MCF 10A (cell line): Measurements from ENCODE around the gene LGSN. TPM values are rescaled to one million over a fixed set of nuclear protein-coding genes. Genes with fewer than 3 reads are reported as not detected.
A peak's percentile ranks its signal among the peaks of the same experiment; 100 is the strongest.
"Not testable (repeated sequence)": the region's sequence is repeated elsewhere in the genome, so short reads cannot be mapped to it uniquely, and the experiment has no call there.

Experiments used
- BruUV-seq: library from RNA; stranded (reverse); fragments of 400-500 nt; replicated peaks from 2 replicates; lab custom pipeline; 2021; lab: Mats Ljungman, UMichigan
- CTCF ChIA-PET: fragments of 300-600 bp; sonication (Branson Sonifier 250); formaldehyde crosslinking; extraction: SDS; loops from one replicate; lab custom pipeline; 2021; ENCODE audit warnings: antibody characterized with exemption, inconsistent platforms; lab: Yijun Ruan, JAX
- POLR2A ChIA-PET: fragments of 300-600, 350-650 bp; sonication (Branson Sonifier 250); formaldehyde crosslinking; extraction: SDS; loops from one replicate; lab custom pipeline; 2020; ENCODE audit warnings: antibody characterized with exemption, inconsistent platforms; lab: Yijun Ruan, JAX
- DNase-seq: peaks from one replicate; pipeline ENCODE4 v3.0.0-alpha.2; 2018; ENCODE audit not compliant: unreplicated experiment
- H3K27ac Mint-ChIP-seq: one replicate; pipeline ENCODE4 v1.8.0; 2022; ENCODE audit warnings: mild to moderate bottlenecking, low read depth, mixed read lengths; ENCODE audit not compliant: unreplicated experiment
- H3K27me3 Mint-ChIP-seq: one replicate; pipeline ENCODE4 v1.8.0; 2022; ENCODE audit warnings: mixed read lengths; ENCODE audit not compliant: insufficient read depth, unreplicated experiment
- H3K36me3 Mint-ChIP-seq: one replicate; pipeline ENCODE4 v1.8.0; 2022; ENCODE audit warnings: mild to moderate bottlenecking, moderate library complexity, mixed read lengths; ENCODE audit not compliant: insufficient read depth, unreplicated experiment
- H3K4me1 Mint-ChIP-seq: one replicate; pipeline ENCODE4 v1.8.0; 2022; ENCODE audit warnings: mixed read lengths; ENCODE audit not compliant: insufficient read depth, unreplicated experiment
- H3K4me3 Mint-ChIP-seq: one replicate; pipeline ENCODE4 v1.8.0; 2022; ENCODE audit warnings: mild to moderate bottlenecking, moderate library complexity, mixed read lengths; ENCODE audit not compliant: unreplicated experiment
- H3K9me3 Mint-ChIP-seq: one replicate; pipeline ENCODE4 v1.8.0; 2022; ENCODE audit warnings: mixed read lengths; ENCODE audit not compliant: unreplicated experiment
- intact Hi-C: fragments of 100-400 bp; cut with micrococcal nuclease; formaldehyde crosslinking; loops from 2 replicates; pipeline ENCODE4 v1.14.1; 2022
- total RNA-seq: library from RNA; stranded (reverse); gene quantifications from 2 replicates; pipeline ENCODE4 v1.2.3, GENCODE V29; 2022

LGSN gene
- total RNA-seq, 1 experiment from 2014 or later: not detected

- CTCF ChIA-PET, POLR2A ChIA-PET, DNase-seq, H3K9me3 Mint-ChIP-seq, H3K4me3 Mint-ChIP-seq, H3K27ac Mint-ChIP-seq, H3K27me3 Mint-ChIP-seq, BruUV-seq, intact Hi-C loops, H3K36me3 Mint-ChIP-seq, H3K4me1 Mint-ChIP-seq: not testable (repeated sequence)
Observed at GRCh38 chr6:63227928-63228894, 91.6 kb downstream of the LGSN start.

GRCh38 chr6:63225987-63226386, 93.8 kb downstream of the LGSN start:
- H3K9me3 Mint-ChIP-seq, H3K27me3 Mint-ChIP-seq, H3K27ac Mint-ChIP-seq, H3K36me3 Mint-ChIP-seq, BruUV-seq, CTCF ChIA-PET, H3K4me3 Mint-ChIP-seq, H3K4me1 Mint-ChIP-seq, intact Hi-C loops: not testable (repeated sequence)
- POLR2A ChIA-PET: interaction anchor here (0.6 kb wide), 1 partner anchor 11 kb away, joined by 3 read pairs; no protein-coding TSS in a partner anchor
- DNase-seq: peak; percentile 11

Other genes starting within 250 kb of the LGSN start
- 0.23 and 0.25 TPM in 2 replicates for gene FKBP1C, start 108.5 kb downstream of the LGSN start, total RNA-seq